A673 (cell line): ENCODE results near the gene PRG2. TPM values are rescaled to one million over a fixed set of nuclear protein-coding genes. Genes with fewer than 3 reads are reported as not detected.
A peak's percentile ranks its signal among the peaks of the same experiment; 100 is the strongest.

Source experiments
- BruUV-seq: library from RNA; stranded (reverse); fragments of 400-500 nt; replicated peaks from 2 replicates; lab custom pipeline; 2021; lab: Mats Ljungman, UMichigan
- CTCF ChIA-PET: fragments of 300-600 bp; sonication (Branson Sonifier 250); formaldehyde crosslinking; loops from one replicate; lab custom pipeline; 2022; ENCODE audit warnings: antibody characterized with exemption; lab: Charles Lee
- POLR2A ChIA-PET: fragments of 300-600 bp; sonication (Branson Sonifier 250); formaldehyde crosslinking; loops from one replicate; lab custom pipeline; 2022; ENCODE audit warnings: antibody characterized with exemption; ENCODE audit not compliant: low non-redundant PET; lab: Charles Lee
- DNase-seq: peaks from one replicate; pipeline ENCODE4 v3.0.0-alpha.2; 2015; ENCODE audit warnings: low spot score
- H3K27ac ChIP-seq: fragments of 200-600 bp; sonication (generic); 2 replicates; pipeline ENCODE4 v1.5.1; 2016; ENCODE audit warnings: mixed run types, low read depth, mild to moderate bottlenecking, mixed read lengths, antibody characterized with exemption, low read length; ENCODE audit not compliant: poor library complexity, severe bottlenecking
- H3K27me3 ChIP-seq: fragments of 200-600 bp; sonication (generic); replicated peaks from 2 replicates; pipeline ENCODE4 v1.6.1; 2017; ENCODE audit warnings: mixed run types, low read depth, mild to moderate bottlenecking, mixed read lengths, antibody characterized with exemption, low read length; ENCODE audit not compliant: insufficient read depth, poor library complexity
- H3K36me3 ChIP-seq: fragments of 200-600 bp; sonication (generic); 2 replicates; pipeline ENCODE4 v1.6.1; 2016; ENCODE audit warnings: mixed run types, mild to moderate bottlenecking, mixed read lengths, antibody characterized with exemption, low read length; ENCODE audit not compliant: insufficient read depth, poor library complexity, severe bottlenecking
- H3K4me1 ChIP-seq: fragments of 200-600 bp; sonication (generic); 2 replicates; pipeline ENCODE4 v1.6.1; 2017; ENCODE audit warnings: mixed run types, mild to moderate bottlenecking, mixed read lengths, antibody characterized with exemption, low read length; ENCODE audit not compliant: insufficient read depth, poor library complexity, severe bottlenecking
- H3K4me3 ChIP-seq: fragments of 200-600 bp; sonication (generic); 2 replicates; pipeline ENCODE4 v1.5.1; 2016; ENCODE audit warnings: low read depth, mixed run types, mild to moderate bottlenecking, mixed read lengths, low read length; ENCODE audit not compliant: poor library complexity, severe bottlenecking
- H3K9me3 ChIP-seq: fragments of 200-600 bp; sonication (generic); 2 replicates; pipeline ENCODE4 v1.6.1; 2016; ENCODE audit warnings: mixed run types, low read depth, mild to moderate bottlenecking, mixed read lengths, antibody characterized with exemption, low read length; ENCODE audit not compliant: poor library complexity, severe bottlenecking
- EZH2 ChIP-seq: fragments of 200-600 bp; sonication (generic); IDR thresholded peaks from 2 replicates; pipeline ENCODE4 v1.6.1; 2017; ENCODE audit warnings: borderline replicate concordance, low read depth, mild to moderate bottlenecking, mixed read lengths, antibody characterized with exemption, low read length; ENCODE audit not compliant: poor library complexity, severe bottlenecking
- intact Hi-C: fragments of 100-400 bp; cut with micrococcal nuclease; formaldehyde crosslinking; loops from one replicate; pipeline ENCODE4 v1.10.0; 2022; ENCODE audit not compliant: unreplicated experiment
- total RNA-seq: library from RNA; stranded (reverse); gene quantifications from 2 replicates; pipeline ENCODE4 v1.2.3, GENCODE V29; 2021
- TF ChIP-seq, protein P1 (sequence below): fragments of 300-800, 200-600 bp; sonication (generic); conservative IDR thresholded peaks from 2 replicates; pipeline ENCODE4 v1.5.1; 2017; ENCODE audit warnings: low read depth, mild to moderate bottlenecking, antibody characterized with exemption, low read length, moderate library complexity, mixed read lengths

Gene PRG2
- total RNA-seq, 1 experiment from 2014 or later = not detected

DNA sequence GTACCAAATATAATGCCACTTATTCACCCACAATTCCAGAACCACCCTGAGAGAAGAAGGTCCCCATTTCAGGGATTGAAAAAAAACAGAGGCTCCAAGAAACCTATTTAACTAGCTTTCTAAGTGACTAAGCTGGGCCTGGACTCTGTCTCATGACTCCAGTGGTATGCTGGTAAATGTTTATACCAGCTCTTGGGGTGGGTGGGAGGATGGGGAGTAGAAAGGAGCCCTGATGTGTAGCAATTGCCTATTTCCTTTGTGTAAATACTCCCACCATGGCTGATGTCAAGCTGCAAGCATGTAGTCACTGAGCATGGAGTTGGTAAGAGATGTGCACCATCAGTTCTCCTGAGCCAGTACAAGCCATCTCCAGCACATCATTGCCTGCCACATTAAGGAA, 12.3 kb downstream of the PRG2 start:
- no peak for DNase-seq
- Histone ChIP-seq H3K27me3 (peaks cover 32% of the 10 kb centered on the region), H3K27ac (no peak overlapping the region), H3K36me3 (no peaks in the 10 kb centered on the region), H3K4me1 (no peaks in the 10 kb centered on the region), H3K9me3 (no peaks in the 10 kb centered on the region), H3K4me3 (no peak overlapping the region)
- POLR2A ChIA-PET = no interaction called here
- TF ChIP-seq EZH2 = no peak
- TF ChIP-seq, protein P1, sequence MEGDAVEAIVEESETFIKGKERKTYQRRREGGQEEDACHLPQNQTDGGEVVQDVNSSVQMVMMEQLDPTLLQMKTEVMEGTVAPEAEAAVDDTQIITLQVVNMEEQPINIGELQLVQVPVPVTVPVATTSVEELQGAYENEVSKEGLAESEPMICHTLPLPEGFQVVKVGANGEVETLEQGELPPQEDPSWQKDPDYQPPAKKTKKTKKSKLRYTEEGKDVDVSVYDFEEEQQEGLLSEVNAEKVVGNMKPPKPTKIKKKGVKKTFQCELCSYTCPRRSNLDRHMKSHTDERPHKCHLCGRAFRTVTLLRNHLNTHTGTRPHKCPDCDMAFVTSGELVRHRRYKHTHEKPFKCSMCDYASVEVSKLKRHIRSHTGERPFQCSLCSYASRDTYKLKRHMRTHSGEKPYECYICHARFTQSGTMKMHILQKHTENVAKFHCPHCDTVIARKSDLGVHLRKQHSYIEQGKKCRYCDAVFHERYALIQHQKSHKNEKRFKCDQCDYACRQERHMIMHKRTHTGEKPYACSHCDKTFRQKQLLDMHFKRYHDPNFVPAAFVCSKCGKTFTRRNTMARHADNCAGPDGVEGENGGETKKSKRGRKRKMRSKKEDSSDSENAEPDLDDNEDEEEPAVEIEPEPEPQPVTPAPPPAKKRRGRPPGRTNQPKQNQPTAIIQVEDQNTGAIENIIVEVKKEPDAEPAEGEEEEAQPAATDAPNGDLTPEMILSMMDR = no peak
- CTCF ChIA-PET = no interaction called here
- no TSS peak for BruUV-seq
- intact Hi-C loops = no loop called here

DNA sequence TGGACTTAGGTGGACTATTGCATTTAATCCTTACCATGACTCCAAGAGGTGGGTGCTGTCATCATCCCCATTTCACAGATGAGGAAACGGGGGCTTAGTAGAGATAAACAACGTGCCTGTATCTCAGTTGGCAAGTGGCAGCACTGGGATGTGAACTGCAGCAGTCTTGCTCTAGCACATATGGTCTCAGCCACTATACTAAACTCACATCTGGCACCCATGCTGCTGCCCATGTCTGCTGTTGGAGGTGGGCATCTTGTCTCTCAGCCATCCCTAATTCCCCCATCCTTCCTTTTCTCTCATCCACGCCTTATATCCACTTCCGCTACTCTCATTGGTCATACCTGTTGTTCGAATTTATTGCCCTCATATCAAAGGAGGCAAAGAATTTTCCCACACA, 13.3 kb downstream of the PRG2 start:
- POLR2A ChIA-PET = no interaction called here
- CTCF ChIA-PET = no interaction called here
- H3K4me3 ChIP-seq = no peak overlapping the region
- BruUV-seq = no TSS peak
- H3K4me1 ChIP-seq = no peaks in the 10 kb centered on the region
- no peaks in the 10 kb centered on the region for H3K36me3 ChIP-seq
- intact Hi-C loops = no loop called here
- H3K9me3 ChIP-seq = no peaks in the 10 kb centered on the region
- H3K27me3 ChIP-seq = peaks cover 32% of the 10 kb centered on the region
- TF ChIP-seq, protein P1 = no peak
- no peak for TF ChIP-seq EZH2
- no peak for DNase-seq
- H3K27ac ChIP-seq = no peak overlapping the region

DNA sequence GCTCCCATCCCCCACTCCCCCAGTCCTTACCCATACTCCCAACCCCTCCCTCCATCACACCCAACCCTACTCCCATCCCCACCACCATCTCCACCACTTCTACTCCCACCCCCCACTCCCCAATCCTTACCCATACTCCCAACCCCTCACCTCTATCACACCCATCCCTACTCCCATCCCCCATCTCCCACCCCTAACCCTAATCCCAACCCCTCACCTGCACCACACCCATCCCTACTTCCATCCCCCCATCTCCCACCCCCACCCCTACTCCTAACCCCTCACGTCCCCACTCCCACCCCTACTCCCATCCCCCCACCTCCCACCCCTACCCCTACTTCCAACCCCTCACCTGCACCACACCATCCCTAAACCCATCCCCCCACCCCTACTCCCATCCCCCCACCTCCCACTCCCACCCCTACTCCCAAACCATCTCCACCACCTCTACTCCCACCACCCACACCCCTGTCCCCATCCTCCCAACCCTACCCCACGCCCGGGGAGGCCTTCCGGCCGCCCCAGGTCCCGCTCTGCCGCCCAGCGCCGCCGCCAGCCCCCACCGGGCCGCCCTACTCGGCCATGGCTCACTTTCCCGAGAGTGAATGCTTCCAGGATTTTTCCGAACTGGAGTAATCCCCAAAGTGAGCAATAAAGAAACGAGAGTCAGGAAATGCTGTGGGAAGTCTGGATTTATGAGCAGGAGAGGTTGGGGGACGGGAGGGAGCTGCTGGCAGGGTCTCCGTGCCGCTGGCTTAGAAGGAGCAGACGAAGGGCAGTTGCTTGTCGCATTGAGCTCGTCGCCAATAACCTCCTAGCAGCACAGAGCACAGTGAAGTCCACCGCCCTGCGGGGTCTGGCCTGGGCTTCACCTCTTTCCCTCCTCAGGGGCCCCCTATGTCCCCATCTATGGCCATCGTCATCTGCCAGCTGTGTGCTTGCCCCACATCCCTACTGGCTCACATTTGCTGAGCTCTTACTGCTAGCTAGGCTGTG, 14.1 kb downstream of the PRG2 start:
- no peak for TF ChIP-seq EZH2
- TF ChIP-seq, protein P1 = no peak
- Histone ChIP-seq H3K4me3 (no peak overlapping the region), H3K27me3 (peaks cover 32% of the 10 kb centered on the region), H3K27ac (no peak overlapping the region), H3K4me1 (no peaks in the 10 kb centered on the region), H3K36me3 (no peaks in the 10 kb centered on the region), H3K9me3 (no peaks in the 10 kb centered on the region)
- ChIA-PET POLR2A (interaction anchor here (0.5 kb wide), 1 partner anchor 21 kb away, joined by 7 read pairs; no protein-coding TSS in a partner anchor), CTCF (no interaction called here)
- no TSS peak for BruUV-seq
- DNase-seq = peak; percentile 14
- intact Hi-C loops = no loop called here
